MM.1S (cell line): ENCODE data around the gene FHIT.

Experiments used
- DNase-seq: peaks from one replicate; pipeline ENCODE4 v3.0.0-alpha.2; 2015
- H2AFZ ChIP-seq: fragments of 300-600 bp; sonication (generic); 2 replicates; pipeline ENCODE4 v1.6.0; 2016; ENCODE audit warnings: antibody characterized with exemption, low read length
- H3F3A ChIP-seq: fragments of 300-600 bp; sonication (generic); 2 replicates; pipeline ENCODE4 v1.6.1; 2016; ENCODE audit warnings: mild to moderate bottlenecking, antibody characterized with exemption, low read length, moderate library complexity, mixed read lengths; ENCODE audit not compliant: insufficient read depth
- H3K27ac ChIP-seq: fragments of 300-600 bp; sonication (generic); 2 replicates; pipeline ENCODE4 v1.5.1; 2016; ENCODE audit warnings: mild to moderate bottlenecking, low read length
- H3K27me3 ChIP-seq: fragments of 300-600 bp; sonication (generic); replicated peaks from 2 replicates; pipeline ENCODE4 v1.6.0; 2016; ENCODE audit warnings: low read length; ENCODE audit not compliant: insufficient read depth
- H3K36me3 ChIP-seq: fragments of 300-600 bp; sonication (generic); replicated peaks from 2 replicates; pipeline ENCODE4 v1.6.1; 2016; ENCODE audit warnings: mild to moderate bottlenecking, low read length, mixed read lengths; ENCODE audit not compliant: insufficient read depth
- H3K4me1 ChIP-seq: fragments of 300-600 bp; sonication (generic); 2 replicates; pipeline ENCODE4 v1.6.1; 2016; ENCODE audit warnings: low read length, mixed read lengths
- H3K4me2 ChIP-seq: fragments of 300-600 bp; sonication (generic); 2 replicates; pipeline ENCODE4 v1.6.0; 2016; ENCODE audit warnings: low read depth, low read length
- H3K4me3 ChIP-seq: fragments of 300-600 bp; sonication (generic); 2 replicates; pipeline ENCODE4 v1.5.1; 2016; ENCODE audit warnings: low read length, mixed read lengths
- H3K79me2 ChIP-seq: fragments of 300-600 bp; sonication (generic); 2 replicates; pipeline ENCODE4 v1.6.1; 2016; ENCODE audit warnings: mixed run types, low read length, mixed read lengths
- H3K9ac ChIP-seq: fragments of 300-600 bp; sonication (generic); 2 replicates; pipeline ENCODE4 v1.6.1; 2016; ENCODE audit warnings: low read length, mixed read lengths
- H3K9me2 ChIP-seq: fragments of 300-600 bp; sonication (generic); replicated peaks from 2 replicates; pipeline ENCODE4 v1.6.1; 2016; ENCODE audit warnings: mild to moderate bottlenecking, low read length, mixed read lengths; ENCODE audit not compliant: insufficient read depth
- H3K9me3 ChIP-seq: fragments of 300-600 bp; sonication (generic); replicated peaks from 2 replicates; pipeline ENCODE4 v1.6.1; 2016; ENCODE audit warnings: mild to moderate bottlenecking, low read length, mixed read lengths; ENCODE audit not compliant: insufficient read depth
- H4K20me1 ChIP-seq: fragments of 300-600 bp; sonication (generic); 2 replicates; pipeline ENCODE4 v1.6.1; 2016; ENCODE audit warnings: mild to moderate bottlenecking, low read length, moderate library complexity, mixed read lengths; ENCODE audit not compliant: insufficient read depth
- CTCF ChIP-seq: fragments of 300-600 bp; sonication (generic); IDR thresholded peaks from 2 replicates; pipeline ENCODE4 v1.5.1; 2016; ENCODE audit warnings: antibody characterized with exemption, low read length, mixed read lengths
- EZH2 ChIP-seq: fragments of 300-600 bp; sonication (generic); optimal IDR thresholded peaks from 2 replicates; pipeline ENCODE3; 2017; ENCODE audit warnings: low read depth, mild to moderate bottlenecking, antibody characterized with exemption, low read length, mixed read lengths
- EZH2phosphoT487 ChIP-seq: fragments of 300-600 bp; sonication (generic); IDR thresholded peaks from 2 replicates; pipeline ENCODE4 v1.6.1; 2018; ENCODE audit warnings: antibody characterized with exemption, low read length

The FHIT gene

GRCh38 chr3:59699648-59700320 lies 1551.5 kb downstream of the FHIT start:
- no peaks in the 10 kb centered on the region for H3F3A ChIP-seq
- no peak overlapping the region for H3K9ac ChIP-seq
- H3K27me3 ChIP-seq = no peaks in the 10 kb centered on the region
- no peak for DNase-seq
- H3K4me3 ChIP-seq = no peak overlapping the region
- no peaks in the 10 kb centered on the region for H3K9me2 ChIP-seq
- no peak overlapping the region for H3K27ac ChIP-seq
- no peaks in the 10 kb centered on the region for H4K20me1 ChIP-seq
- no peaks in the 10 kb centered on the region for H3K79me2 ChIP-seq
- no peaks in the 10 kb centered on the region for H3K36me3 ChIP-seq
- H3K4me1 ChIP-seq = no peaks in the 10 kb centered on the region
- no peaks in the 10 kb centered on the region for H3K9me3 ChIP-seq
- H2AFZ ChIP-seq = no peak overlapping the region
- no peak overlapping the region for H3K4me2 ChIP-seq
- TF ChIP-seq EZH2 (no peak), CTCF (no peak), EZH2phosphoT487 (no peak)
